HepG2 (cell line): Measurements from ENCODE around the gene FBXO24. TPM values are rescaled to one million over a fixed set of nuclear protein-coding genes. Genes with fewer than 3 reads are reported as not detected.

Source experiments
- AGO1 ChIP-seq: fragments of 200-400 bp; formaldehyde crosslinking; IDR thresholded peaks from 2 replicates; pipeline ENCODE4 v1.6.1; 2017; ENCODE audit warnings: mild to moderate bottlenecking, low read depth, low read length, moderate library complexity; ENCODE audit not compliant: poor library complexity, severe bottlenecking
- CENPX ChIP-seq: sonication (generic); formaldehyde crosslinking; IDR thresholded peaks from 2 replicates; pipeline ENCODE4 v1.9.0; 2021; ENCODE audit warnings: mild to moderate bottlenecking, missing genetic modification reagents, moderate library complexity
- FOXJ3 ChIP-seq: sonication (generic); formaldehyde crosslinking; IDR thresholded peaks from 2 replicates; pipeline ENCODE4 v1.4.0; 2020; ENCODE audit warnings: missing genetic modification reagents, mild to moderate bottlenecking, borderline replicate concordance
- JUN ChIP-seq: sonication (generic); formaldehyde crosslinking; IDR thresholded peaks from 2 replicates; pipeline ENCODE4 v1.4.0; 2020; ENCODE audit warnings: mild to moderate bottlenecking, missing genetic modification reagents
- MTA1 ChIP-seq: sonication (generic); formaldehyde crosslinking; IDR thresholded peaks from 2 replicates; pipeline ENCODE4 v1.4.0; 2020; ENCODE audit warnings: missing genetic modification reagents, mild to moderate bottlenecking, borderline replicate concordance
- MTF2 ChIP-seq: sonication (generic); formaldehyde crosslinking; IDR thresholded peaks from 2 replicates; pipeline ENCODE4 v1.5.0; 2020; ENCODE audit warnings: missing genetic modification reagents, borderline replicate concordance
- ZBTB7B ChIP-seq: sonication (generic); formaldehyde crosslinking; IDR thresholded peaks from 2 replicates; pipeline ENCODE4 v1.4.0; 2020; ENCODE audit warnings: missing genetic modification reagents
- ZNF33A ChIP-seq: sonication (generic); formaldehyde crosslinking; IDR thresholded peaks from 2 replicates; pipeline ENCODE4 v1.5.1; 2020; ENCODE audit warnings: missing genetic modification reagents, mild to moderate bottlenecking, moderate library complexity, borderline replicate concordance
- ZNF33B ChIP-seq: sonication (generic); formaldehyde crosslinking; IDR thresholded peaks from 2 replicates; pipeline ENCODE4 v1.5.1; 2020; ENCODE audit warnings: mild to moderate bottlenecking, missing genetic modification reagents
- ZNF598 ChIP-seq: sonication (generic); formaldehyde crosslinking; IDR thresholded peaks from 2 replicates; pipeline ENCODE4 v1.5.1; 2020; ENCODE audit warnings: mild to moderate bottlenecking, missing genetic modification reagents, borderline replicate concordance
- ZNF768 ChIP-seq: sonication (generic); formaldehyde crosslinking; IDR thresholded peaks from 2 replicates; pipeline ENCODE4 v1.4.0; 2020; ENCODE audit warnings: missing genetic modification reagents
- polyA plus RNA-seq, 8 experiments: library from polyadenylated mRNA; depleted of rRNA in 3 of 8; stranded (reverse) in 7 of 8; unstranded in 1 of 8; fragments of >200 nt; fragmentation: Illumina TruSeq in 4 of 8; extraction: Trizol in 4 of 8; gene quantifications; 2 replicates each; pipeline versions ENCODE4 v1.2.1 to v1.2.3, GENCODE V29; 2011 to 2016; ENCODE audit warnings: low read depth in 4 of 8, missing spikeins in 1 of 8, mixed read lengths in 1 of 8; ENCODE audit not compliant: insufficient read depth in 1 of 8
- total RNA-seq, 5 experiments: library from RNA; depleted of rRNA; stranded (reverse); fragments of >200 nt; fragmentation: Illumina TruSeq; extraction: Trizol; gene quantifications; 2 replicates each; pipeline ENCODE4 v1.2.3, GENCODE V29; 2016; ENCODE audit warnings: low read depth in 1 of 5
- TF ChIP-seq, protein P1 (sequence below): sonication (generic); formaldehyde crosslinking; IDR thresholded peaks from 2 replicates; pipeline ENCODE4 v1.4.0; 2020; ENCODE audit warnings: missing genetic modification reagents
- TF ChIP-seq, protein P2 (sequence below): sonication (generic); formaldehyde crosslinking; IDR thresholded peaks from 2 replicates; pipeline ENCODE4 v1.4.0; 2020; ENCODE audit warnings: missing genetic modification reagents
- TF ChIP-seq, protein P3 (sequence below): sonication (generic); formaldehyde crosslinking; IDR thresholded peaks from 2 replicates; pipeline ENCODE4 v1.5.0; 2020; ENCODE audit warnings: missing genetic modification reagents
- TF ChIP-seq, protein P4 (sequence below): sonication (generic); formaldehyde crosslinking; conservative IDR thresholded peaks from 2 replicates; pipeline ENCODE4 v1.4.0; 2020; ENCODE audit warnings: mild to moderate bottlenecking, missing genetic modification reagents, moderate library complexity
- TF ChIP-seq, protein P5 (sequence below): fragments of 450-650 bp; IDR thresholded peaks from 2 replicates; pipeline ENCODE4 v1.6.1; 2017; ENCODE audit warnings: mild to moderate bottlenecking
- TF ChIP-seq, protein P6 (sequence below): sonication (generic); formaldehyde crosslinking; IDR thresholded peaks from 2 replicates; pipeline ENCODE4 v1.8.0; 2022; ENCODE audit warnings: missing genetic modification reagents, mild to moderate bottlenecking, borderline replicate concordance
- TF ChIP-seq, protein P7 (sequence below): sonication (generic); formaldehyde crosslinking; IDR thresholded peaks from 2 replicates; pipeline ENCODE4 v1.4.0; 2020; ENCODE audit warnings: mild to moderate bottlenecking, missing genetic modification reagents

The FBXO24 gene
- total and polyA plus RNA-seq, 2 of the 13 experiments (the other 11 are each of a cell fraction or from before 2014, with no cell fraction given), result 0.20 to 0.55 TPM

DNA sequence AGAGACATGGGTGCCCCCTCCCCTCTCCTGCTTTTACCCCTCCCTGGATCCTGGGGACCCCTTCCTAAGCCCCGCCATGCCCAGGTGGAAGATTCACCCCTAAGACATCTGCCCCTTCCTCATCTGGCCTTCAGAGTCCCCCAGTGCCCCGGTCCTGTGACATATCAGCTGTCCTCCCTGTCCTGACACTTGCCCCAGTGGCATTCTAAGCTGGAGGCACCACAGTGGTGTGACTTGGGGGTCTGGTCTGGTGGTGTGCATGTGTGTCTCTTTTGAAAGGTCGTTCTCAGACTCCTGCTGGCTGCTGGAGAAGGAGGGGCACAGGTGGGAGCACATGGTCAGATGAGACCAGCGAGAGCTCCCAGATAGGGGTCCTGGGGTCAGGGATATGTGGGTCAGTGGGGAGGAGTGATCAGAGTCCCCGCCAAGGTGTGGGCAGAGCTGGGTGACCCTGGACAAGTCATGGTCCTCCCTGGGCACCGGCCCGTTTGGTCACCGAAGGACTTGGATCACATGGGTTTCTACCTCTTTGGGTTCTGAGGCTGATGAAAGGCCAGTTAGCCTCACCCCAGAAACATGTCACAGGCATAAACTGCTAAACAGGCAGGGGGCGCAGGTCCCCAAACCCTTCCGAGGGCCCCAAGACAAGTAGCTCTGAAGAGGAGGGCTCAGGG is 55.9 kb downstream of the FBXO24 start (continued):
- no peak for TF ChIP-seq AGO1
- TF ChIP-seq, protein P1, sequence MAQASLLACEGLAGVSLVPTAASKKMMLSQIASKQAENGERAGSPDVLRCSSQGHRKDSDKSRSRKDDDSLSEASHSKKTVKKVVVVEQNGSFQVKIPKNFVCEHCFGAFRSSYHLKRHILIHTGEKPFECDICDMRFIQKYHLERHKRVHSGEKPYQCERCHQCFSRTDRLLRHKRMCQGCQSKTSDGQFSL (CRISPR knock-in tag), result no peak
- TF ChIP-seq ZNF33B, result no peak
- no peak for TF ChIP-seq ZNF768 (CRISPR knock-in tag)
- no peak for TF ChIP-seq FOXJ3 (CRISPR knock-in tag)
- TF ChIP-seq, protein P2, sequence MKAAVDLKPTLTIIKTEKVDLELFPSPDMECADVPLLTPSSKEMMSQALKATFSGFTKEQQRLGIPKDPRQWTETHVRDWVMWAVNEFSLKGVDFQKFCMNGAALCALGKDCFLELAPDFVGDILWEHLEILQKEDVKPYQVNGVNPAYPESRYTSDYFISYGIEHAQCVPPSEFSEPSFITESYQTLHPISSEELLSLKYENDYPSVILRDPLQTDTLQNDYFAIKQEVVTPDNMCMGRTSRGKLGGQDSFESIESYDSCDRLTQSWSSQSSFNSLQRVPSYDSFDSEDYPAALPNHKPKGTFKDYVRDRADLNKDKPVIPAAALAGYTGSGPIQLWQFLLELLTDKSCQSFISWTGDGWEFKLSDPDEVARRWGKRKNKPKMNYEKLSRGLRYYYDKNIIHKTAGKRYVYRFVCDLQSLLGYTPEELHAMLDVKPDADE, result 0 out of 2 replicates have a peak, but pooled peaks have one; percentile 62
- TF ChIP-seq ZBTB7B (CRISPR knock-in tag), result peak; percentile 53
- TF ChIP-seq, protein P3, sequence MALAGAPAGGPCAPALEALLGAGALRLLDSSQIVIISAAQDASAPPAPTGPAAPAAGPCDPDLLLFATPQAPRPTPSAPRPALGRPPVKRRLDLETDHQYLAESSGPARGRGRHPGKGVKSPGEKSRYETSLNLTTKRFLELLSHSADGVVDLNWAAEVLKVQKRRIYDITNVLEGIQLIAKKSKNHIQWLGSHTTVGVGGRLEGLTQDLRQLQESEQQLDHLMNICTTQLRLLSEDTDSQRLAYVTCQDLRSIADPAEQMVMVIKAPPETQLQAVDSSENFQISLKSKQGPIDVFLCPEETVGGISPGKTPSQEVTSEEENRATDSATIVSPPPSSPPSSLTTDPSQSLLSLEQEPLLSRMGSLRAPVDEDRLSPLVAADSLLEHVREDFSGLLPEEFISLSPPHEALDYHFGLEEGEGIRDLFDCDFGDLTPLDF, result no peak
- peak; percentile 20 for TF ChIP-seq MTA1 (CRISPR knock-in tag)
- TF ChIP-seq, protein P4, sequence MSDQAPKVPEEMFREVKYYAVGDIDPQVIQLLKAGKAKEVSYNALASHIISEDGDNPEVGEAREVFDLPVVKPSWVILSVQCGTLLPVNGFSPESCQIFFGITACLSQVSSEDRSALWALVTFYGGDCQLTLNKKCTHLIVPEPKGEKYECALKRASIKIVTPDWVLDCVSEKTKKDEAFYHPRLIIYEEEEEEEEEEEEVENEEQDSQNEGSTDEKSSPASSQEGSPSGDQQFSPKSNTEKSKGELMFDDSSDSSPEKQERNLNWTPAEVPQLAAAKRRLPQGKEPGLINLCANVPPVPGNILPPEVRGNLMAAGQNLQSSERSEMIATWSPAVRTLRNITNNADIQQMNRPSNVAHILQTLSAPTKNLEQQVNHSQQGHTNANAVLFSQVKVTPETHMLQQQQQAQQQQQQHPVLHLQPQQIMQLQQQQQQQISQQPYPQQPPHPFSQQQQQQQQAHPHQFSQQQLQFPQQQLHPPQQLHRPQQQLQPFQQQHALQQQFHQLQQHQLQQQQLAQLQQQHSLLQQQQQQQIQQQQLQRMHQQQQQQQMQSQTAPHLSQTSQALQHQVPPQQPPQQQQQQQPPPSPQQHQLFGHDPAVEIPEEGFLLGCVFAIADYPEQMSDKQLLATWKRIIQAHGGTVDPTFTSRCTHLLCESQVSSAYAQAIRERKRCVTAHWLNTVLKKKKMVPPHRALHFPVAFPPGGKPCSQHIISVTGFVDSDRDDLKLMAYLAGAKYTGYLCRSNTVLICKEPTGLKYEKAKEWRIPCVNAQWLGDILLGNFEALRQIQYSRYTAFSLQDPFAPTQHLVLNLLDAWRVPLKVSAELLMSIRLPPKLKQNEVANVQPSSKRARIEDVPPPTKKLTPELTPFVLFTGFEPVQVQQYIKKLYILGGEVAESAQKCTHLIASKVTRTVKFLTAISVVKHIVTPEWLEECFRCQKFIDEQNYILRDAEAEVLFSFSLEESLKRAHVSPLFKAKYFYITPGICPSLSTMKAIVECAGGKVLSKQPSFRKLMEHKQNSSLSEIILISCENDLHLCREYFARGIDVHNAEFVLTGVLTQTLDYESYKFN, result peak; percentile 0; the same call in 1 of the 2 replicates
- TF ChIP-seq JUN (CRISPR knock-in tag), result 0 out of 2 replicates have a peak, but pooled peaks have one; percentile 31
- no peak for TF ChIP-seq CENPX (CRISPR knock-in tag)
- TF ChIP-seq ZNF33A (CRISPR knock-in tag), result no peak
- TF ChIP-seq, protein P5, sequence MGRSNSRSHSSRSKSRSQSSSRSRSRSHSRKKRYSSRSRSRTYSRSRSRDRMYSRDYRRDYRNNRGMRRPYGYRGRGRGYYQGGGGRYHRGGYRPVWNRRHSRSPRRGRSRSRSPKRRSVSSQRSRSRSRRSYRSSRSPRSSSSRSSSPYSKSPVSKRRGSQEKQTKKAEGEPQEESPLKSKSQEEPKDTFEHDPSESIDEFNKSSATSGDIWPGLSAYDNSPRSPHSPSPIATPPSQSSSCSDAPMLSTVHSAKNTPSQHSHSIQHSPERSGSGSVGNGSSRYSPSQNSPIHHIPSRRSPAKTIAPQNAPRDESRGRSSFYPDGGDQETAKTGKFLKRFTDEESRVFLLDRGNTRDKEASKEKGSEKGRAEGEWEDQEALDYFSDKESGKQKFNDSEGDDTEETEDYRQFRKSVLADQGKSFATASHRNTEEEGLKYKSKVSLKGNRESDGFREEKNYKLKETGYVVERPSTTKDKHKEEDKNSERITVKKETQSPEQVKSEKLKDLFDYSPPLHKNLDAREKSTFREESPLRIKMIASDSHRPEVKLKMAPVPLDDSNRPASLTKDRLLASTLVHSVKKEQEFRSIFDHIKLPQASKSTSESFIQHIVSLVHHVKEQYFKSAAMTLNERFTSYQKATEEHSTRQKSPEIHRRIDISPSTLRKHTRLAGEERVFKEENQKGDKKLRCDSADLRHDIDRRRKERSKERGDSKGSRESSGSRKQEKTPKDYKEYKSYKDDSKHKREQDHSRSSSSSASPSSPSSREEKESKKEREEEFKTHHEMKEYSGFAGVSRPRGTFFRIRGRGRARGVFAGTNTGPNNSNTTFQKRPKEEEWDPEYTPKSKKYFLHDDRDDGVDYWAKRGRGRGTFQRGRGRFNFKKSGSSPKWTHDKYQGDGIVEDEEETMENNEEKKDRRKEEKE, result no peak
- no peak for TF ChIP-seq ZNF598 (CRISPR knock-in tag)
- TF ChIP-seq, protein P6, sequence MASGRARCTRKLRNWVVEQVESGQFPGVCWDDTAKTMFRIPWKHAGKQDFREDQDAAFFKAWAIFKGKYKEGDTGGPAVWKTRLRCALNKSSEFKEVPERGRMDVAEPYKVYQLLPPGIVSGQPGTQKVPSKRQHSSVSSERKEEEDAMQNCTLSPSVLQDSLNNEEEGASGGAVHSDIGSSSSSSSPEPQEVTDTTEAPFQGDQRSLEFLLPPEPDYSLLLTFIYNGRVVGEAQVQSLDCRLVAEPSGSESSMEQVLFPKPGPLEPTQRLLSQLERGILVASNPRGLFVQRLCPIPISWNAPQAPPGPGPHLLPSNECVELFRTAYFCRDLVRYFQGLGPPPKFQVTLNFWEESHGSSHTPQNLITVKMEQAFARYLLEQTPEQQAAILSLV (CRISPR knock-in tag), result no peak
- TF ChIP-seq, protein P7, sequence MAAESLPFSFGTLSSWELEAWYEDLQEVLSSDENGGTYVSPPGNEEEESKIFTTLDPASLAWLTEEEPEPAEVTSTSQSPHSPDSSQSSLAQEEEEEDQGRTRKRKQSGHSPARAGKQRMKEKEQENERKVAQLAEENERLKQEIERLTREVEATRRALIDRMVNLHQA (CRISPR knock-in tag), result no peak
- TF ChIP-seq MTF2 (CRISPR knock-in tag), result no peak
